SK-N-DZ (cell line): Measurements from ENCODE around the gene PSMG4.

Source experiments
- DNase-seq: peaks from one replicate; pipeline ENCODE4 v3.0.0-alpha.2; 2015; ENCODE audit warnings: low spot score

Gene PSMG4

GRCh38 chr6:3288711-3289663, 30.2 kb downstream of the PSMG4 start:
- no peak for DNase-seq

GRCh38 chr6:3289664-3290055, 30.9 kb downstream of the PSMG4 start:
- DNase-seq: no peak

- DNase-seq: no peak
Observed at GRCh38 chr6:3290149-3290930, 31.6 kb downstream of the PSMG4 start.

- DNase-seq: no peak
Observed at GRCh38 chr6:3290931-3291211, 32.1 kb downstream of the PSMG4 start.

GRCh38 chr6:3291346-3291745, 32.6 kb downstream of the PSMG4 start:
- DNase-seq: no peak

- DNase-seq: no peak
Observed at GRCh38 chr6:3291987-3292386, 33.2 kb downstream of the PSMG4 start.

- DNase-seq: no peak
Observed at GRCh38 chr6:3292431-3293197, 33.9 kb downstream of the PSMG4 start.

GRCh38 chr6:3293271-3294155, 34.8 kb downstream of the PSMG4 start:
- DNase-seq: no peak

- DNase-seq: no peak
Observed at GRCh38 chr6:3294396-3294795, 35.6 kb downstream of the PSMG4 start.

- DNase-seq: no peak
Observed at GRCh38 chr6:3294921-3295871, 36.4 kb downstream of the PSMG4 start.

GRCh38 chr6:3296078-3296477, 37.3 kb downstream of the PSMG4 start:
- no peak for DNase-seq

GRCh38 chr6:3296537-3296936, 37.8 kb downstream of the PSMG4 start:
- no peak for DNase-seq

GRCh38 chr6:3297006-3297405, 38.3 kb downstream of the PSMG4 start:
- no peak for DNase-seq

GRCh38 chr6:3297909-3298308, 39.2 kb downstream of the PSMG4 start:
- DNase-seq: no peak

- DNase-seq: no peak
Observed at GRCh38 chr6:3299221-3299620, 40.5 kb downstream of the PSMG4 start.

GRCh38 chr6:3301506-3301905, 42.8 kb downstream of the PSMG4 start:
- DNase-seq: no peak

- DNase-seq: no peak
Observed at GRCh38 chr6:3303795-3304411, 45.2 kb downstream of the PSMG4 start.

- DNase-seq: no peak
Observed at GRCh38 chr6:3304500-3305215, 45.9 kb downstream of the PSMG4 start.

- DNase-seq: no peak
Observed at GRCh38 chr6:3305216-3305565, 46.4 kb downstream of the PSMG4 start.
